Natural killer cell (primary cell): ENCODE results near the gene CSTB. TPM values are rescaled to one million over a fixed set of nuclear protein-coding genes. Genes with fewer than 3 reads are reported as not detected.

Experiments used
- ATAC-seq, 3 donors: fragments of 150-1000 bp in 2 of 3; fragments of 200-7000 bp in 1 of 3; cut with Tn5 transposase; 1 replicate in 1 of 3; 2 replicates in 2 of 3; pipeline ENCODE4 v1.10.0; 2021; ENCODE audit warnings: mild to moderate bottlenecking in 2 of 3, moderate library complexity in 2 of 3
- DNase-seq, 2 donors: peaks; one replicate each; pipeline versions ENCODE4 v3.0.0 to v3.0.0-alpha.2; 2013 to 2021; ENCODE audit warnings: mixed read lengths in 1 of 2
- H3K27ac ChIP-seq: one replicate; pipeline ENCODE4 v1.5.1; 2013; ENCODE audit warnings: mild to moderate bottlenecking, low read length
- H3K27me3 ChIP-seq: one replicate; pipeline ENCODE4 v1.6.1; 2013; ENCODE audit warnings: low read length; ENCODE audit not compliant: control insufficient read depth, insufficient read depth
- H3K36me3 ChIP-seq: one replicate; pipeline ENCODE4 v1.6.1; 2013; ENCODE audit warnings: low read length; ENCODE audit not compliant: control insufficient read depth, insufficient read depth
- H3K4me1 ChIP-seq: one replicate; pipeline ENCODE4 v1.6.1; 2013; ENCODE audit warnings: low read length; ENCODE audit not compliant: control insufficient read depth, insufficient read depth
- H3K4me3 ChIP-seq: one replicate; pipeline ENCODE4 v1.5.1; 2013; ENCODE audit warnings: low read length
- H3K9me3 ChIP-seq: one replicate; pipeline ENCODE4 v1.6.1; 2013; ENCODE audit warnings: low read length; ENCODE audit not compliant: control insufficient read depth, insufficient read depth
- H3K27ac Mint-ChIP-seq, 2 donors: one replicate each; pipeline ENCODE4 v1.8.0; 2022; ENCODE audit warnings: mild to moderate bottlenecking in 2 of 2, mixed read lengths in 2 of 2, moderate library complexity in 1 of 2
- H3K27me3 Mint-ChIP-seq, 2 donors: one replicate each; pipeline ENCODE4 v1.8.0; 2022; ENCODE audit warnings: low read depth in 2 of 2, mixed read lengths in 2 of 2
- H3K36me3 Mint-ChIP-seq: one replicate; pipeline ENCODE4 v1.8.0; 2022; ENCODE audit warnings: mixed read lengths
- H3K4me1 Mint-ChIP-seq, 2 donors: one replicate each; pipeline ENCODE4 v1.8.0; 2022; ENCODE audit warnings: mixed read lengths in 2 of 2
- H3K4me3 Mint-ChIP-seq: one replicate; pipeline ENCODE4 v1.8.0; 2022; ENCODE audit warnings: mild to moderate bottlenecking, moderate library complexity, mixed read lengths
- H3K9me3 Mint-ChIP-seq, 2 donors: one replicate each; pipeline ENCODE4 v1.8.0; 2022; ENCODE audit warnings: mixed read lengths in 2 of 2
- WGBS: methylation state at CpG from one replicate; pipeline ENCODE4 v1.1.7; 2013; ENCODE audit warnings: missing lambda C conversion rate; ENCODE audit not compliant: insufficient coverage; 5-methylcytosine and 5-hydroxymethylcytosine counted together
- intact Hi-C: fragments of 100-400 bp; cut with micrococcal nuclease; formaldehyde crosslinking; loops from one replicate; pipeline ENCODE4 v1.14.2; 2022
- total RNA-seq, 4 donors: library from RNA; stranded (reverse); fragments of 120-200 nt in 1 of 4; gene quantifications; one replicate each; pipeline versions ENCODE4 v1.2.3 to v1.2.4, GENCODE V29; 2013 to 2022
- TF ChIP-seq, protein P1 (sequence below): fragments of 200-600 bp; IDR thresholded peaks from one replicate; pipeline ENCODE4 v1.8.0; 2022; ENCODE audit warnings: antibody characterized with exemption

The CSTB gene
- total RNA-seq, 3 donors from 2014 or later (not counting 1 experiment from before 2014, with no cell fraction given), result 18.5 to 23.1 (median 22.7) TPM

DNA sequence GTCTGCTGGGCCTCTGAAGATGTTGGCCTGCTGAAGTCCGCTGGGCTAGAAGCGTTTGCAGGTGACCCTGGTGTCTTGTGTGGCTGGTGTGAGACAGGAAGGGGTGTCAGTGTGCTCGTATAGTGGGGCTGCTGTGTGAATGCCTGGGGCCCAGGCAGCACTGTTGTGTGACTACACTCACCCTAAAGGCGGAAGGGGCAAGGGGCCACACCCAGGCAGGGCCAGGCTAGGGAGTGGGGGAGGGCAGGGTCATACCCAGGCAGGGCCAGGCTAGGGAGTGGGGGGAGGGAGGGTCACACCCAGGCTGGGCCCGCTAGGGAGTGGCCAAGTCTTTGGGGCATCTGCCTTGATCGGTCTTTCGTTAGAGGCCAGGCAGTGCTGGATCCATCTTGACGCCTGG, 32.2 kb downstream of the CSTB start:
- H3K4me3 Mint-ChIP-seq, result peak overlapping the region; percentile 35
- H3K9me3 ChIP-seq, result no peaks in the 10 kb centered on the region
- peak overlapping the region in 1 of 2 donors; percentile 14 for H3K27ac Mint-ChIP-seq
- no peak overlapping the region for H3K27ac ChIP-seq
- DNase-seq, result no peak
- H3K4me1 ChIP-seq, result peaks cover 15% of the 10 kb centered on the region
- intact Hi-C loops, result loop anchor here (2.0 kb wide), 1 partner anchor 19 kb away; no protein-coding TSS in a partner anchor
- TF ChIP-seq, protein P1, sequence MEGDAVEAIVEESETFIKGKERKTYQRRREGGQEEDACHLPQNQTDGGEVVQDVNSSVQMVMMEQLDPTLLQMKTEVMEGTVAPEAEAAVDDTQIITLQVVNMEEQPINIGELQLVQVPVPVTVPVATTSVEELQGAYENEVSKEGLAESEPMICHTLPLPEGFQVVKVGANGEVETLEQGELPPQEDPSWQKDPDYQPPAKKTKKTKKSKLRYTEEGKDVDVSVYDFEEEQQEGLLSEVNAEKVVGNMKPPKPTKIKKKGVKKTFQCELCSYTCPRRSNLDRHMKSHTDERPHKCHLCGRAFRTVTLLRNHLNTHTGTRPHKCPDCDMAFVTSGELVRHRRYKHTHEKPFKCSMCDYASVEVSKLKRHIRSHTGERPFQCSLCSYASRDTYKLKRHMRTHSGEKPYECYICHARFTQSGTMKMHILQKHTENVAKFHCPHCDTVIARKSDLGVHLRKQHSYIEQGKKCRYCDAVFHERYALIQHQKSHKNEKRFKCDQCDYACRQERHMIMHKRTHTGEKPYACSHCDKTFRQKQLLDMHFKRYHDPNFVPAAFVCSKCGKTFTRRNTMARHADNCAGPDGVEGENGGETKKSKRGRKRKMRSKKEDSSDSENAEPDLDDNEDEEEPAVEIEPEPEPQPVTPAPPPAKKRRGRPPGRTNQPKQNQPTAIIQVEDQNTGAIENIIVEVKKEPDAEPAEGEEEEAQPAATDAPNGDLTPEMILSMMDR, result no peak
- H3K27me3 ChIP-seq, result no peaks in the 10 kb centered on the region
- WGBS, result 86% methylated on average over 8 of the region's 8 CpGs
- peaks cover 27% of the 10 kb centered on the region for H3K36me3 ChIP-seq
- no peaks in the 10 kb centered on the region for H3K36me3 Mint-ChIP-seq
- H3K4me1 Mint-ChIP-seq, result peaks cover 9 to 10% of the 10 kb centered on the region in 2 donors
- H3K9me3 Mint-ChIP-seq, result no peaks in the 10 kb centered on the region
- no peaks in the 10 kb centered on the region for H3K27me3 Mint-ChIP-seq
- no peak overlapping the region for H3K4me3 ChIP-seq
- ATAC-seq, result peak in 2 of 3 donors; percentile 33 to 58

DNA sequence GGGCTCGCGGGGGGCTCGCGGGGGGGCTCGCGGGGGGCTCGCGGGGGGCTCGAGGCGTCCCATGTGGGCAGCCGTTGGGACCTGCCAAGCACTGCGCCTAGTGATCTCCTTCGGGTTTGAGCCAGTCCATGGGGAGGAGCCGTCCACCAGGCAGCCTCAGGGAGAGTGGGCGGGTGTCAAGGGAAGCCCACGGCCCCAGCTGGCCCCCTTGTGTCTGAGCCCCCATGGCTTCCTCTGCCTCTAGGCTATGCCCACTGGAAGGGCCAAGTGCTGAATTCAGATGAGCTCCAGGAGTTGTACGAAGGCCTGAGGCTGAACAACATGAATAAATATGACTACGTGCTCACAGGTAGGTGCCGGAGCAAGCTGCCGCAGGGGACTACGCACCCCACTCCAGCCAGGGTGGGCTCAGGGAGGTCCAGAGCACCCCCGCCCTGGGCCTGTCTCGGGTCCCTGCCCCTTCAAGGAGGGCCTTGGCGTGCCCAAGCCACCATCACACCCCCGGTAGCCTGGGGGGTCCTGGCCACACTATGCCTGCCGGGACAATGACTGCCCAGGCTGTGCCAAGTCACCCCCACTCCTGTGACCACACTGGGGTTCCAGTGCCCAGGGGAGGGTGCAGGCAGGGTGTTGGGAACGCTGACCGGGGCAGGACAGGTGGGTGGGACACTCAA, 34.5 kb downstream of the CSTB start:
- peaks cover 24% of the 10 kb centered on the region for H3K36me3 ChIP-seq
- ATAC-seq (no peak), DNase-seq (no peak)
- no peaks in the 10 kb centered on the region for H3K36me3 Mint-ChIP-seq
- intact Hi-C loops, result loop anchor here (2.0 kb wide), 1 partner anchor 21 kb away; no protein-coding TSS in a partner anchor
- H3K4me3 Mint-ChIP-seq, result no peak overlapping the region
- WGBS, result 75% methylated on average over 28 of the region's 28 CpGs
- no peak overlapping the region for H3K4me3 ChIP-seq
- no peak overlapping the region for H3K27ac Mint-ChIP-seq
- no peaks in the 10 kb centered on the region for H3K27me3 ChIP-seq
- H3K4me1 ChIP-seq, result peaks cover 15% of the 10 kb centered on the region
- TF ChIP-seq, protein P1, result no peak
- H3K27me3 Mint-ChIP-seq, result no peaks in the 10 kb centered on the region
- H3K9me3 ChIP-seq, result no peaks in the 10 kb centered on the region
- H3K4me1 Mint-ChIP-seq, result peaks cover 9 to 10% of the 10 kb centered on the region in 2 donors
- H3K9me3 Mint-ChIP-seq, result no peaks in the 10 kb centered on the region
- H3K27ac ChIP-seq, result no peak overlapping the region

DNA sequence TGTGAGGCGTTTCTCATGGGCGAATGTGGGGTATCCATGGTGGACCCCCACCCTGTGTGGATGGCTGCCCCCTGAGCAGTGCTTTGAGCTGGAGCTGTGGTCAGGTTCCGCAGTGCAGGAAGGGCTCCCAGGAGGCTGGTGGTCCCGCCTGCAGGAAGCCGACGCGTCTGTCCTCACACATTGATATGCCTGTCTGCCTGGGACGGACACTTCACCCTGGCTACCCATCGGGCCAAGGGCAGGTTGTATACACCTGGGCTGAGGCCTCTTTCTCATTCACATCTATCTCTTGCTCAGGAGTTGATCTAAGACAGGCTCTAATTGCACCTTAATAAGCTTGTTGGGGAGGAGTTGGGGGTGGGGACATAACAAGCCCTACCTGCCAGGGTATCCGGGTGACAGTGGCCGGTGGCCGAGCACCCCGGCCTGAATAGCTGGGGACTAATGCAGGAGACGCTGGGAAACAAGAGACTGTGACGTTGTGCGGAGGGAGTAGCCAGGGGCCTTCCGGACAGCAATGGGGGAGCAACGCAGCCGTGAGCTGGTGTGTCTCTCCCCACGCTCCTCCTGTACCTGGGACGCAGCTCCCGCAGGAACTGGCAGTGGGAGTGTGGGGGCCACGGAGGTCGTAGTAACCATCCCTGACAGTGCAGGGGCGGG, 35.5 kb downstream of the CSTB start:
- H3K27ac ChIP-seq, result no peak overlapping the region
- no peaks in the 10 kb centered on the region for H3K9me3 Mint-ChIP-seq
- H3K36me3 ChIP-seq, result peaks cover 19% of the 10 kb centered on the region
- H3K36me3 Mint-ChIP-seq, result no peaks in the 10 kb centered on the region
- H3K9me3 ChIP-seq, result no peaks in the 10 kb centered on the region
- TF ChIP-seq, protein P1, result no peak
- H3K4me3 ChIP-seq, result no peak overlapping the region
- H3K4me1 Mint-ChIP-seq, result peaks cover 10 to 17% of the 10 kb centered on the region in 2 donors
- no peaks in the 10 kb centered on the region for H3K27me3 ChIP-seq
- peak overlapping the region; percentile 54 to 61 for H3K27ac Mint-ChIP-seq
- H3K4me3 Mint-ChIP-seq, result peak overlapping the region; percentile 67
- ATAC-seq (peak; percentile 19 to 62 (median 24)), DNase-seq (peak in 1 of 2 donors; percentile 81)
- 83% methylated on average over 25 of the region's 25 CpGs for WGBS
- H3K4me1 ChIP-seq, result peaks cover 16% of the 10 kb centered on the region
- intact Hi-C loops, result no loop called here
- no peaks in the 10 kb centered on the region for H3K27me3 Mint-ChIP-seq
